ENCODE measurements around the gene NPTX1.

NPTX1 gene

GRCh38 chr17:80454557-80455335 is 21.7 kb downstream of the NPTX1 start:
- FAIRE-seq = peak; percentile 99
- TF ChIP-seq POLR2A (IDR thresholded peaks at IDR 0.05; ENCODE audit: low read depth, low read length) = peak; percentile 92
- TF ChIP-seq TAF1 (IDR thresholded peaks at IDR 0.05; ENCODE audit: borderline replicate concordance, low read depth, low read length) = peak; percentile 88
- TF ChIP-seq POLR2AphosphoS5 (IDR thresholded peaks at IDR 0.05; ENCODE audit: low read depth, low read length) = peak; percentile 89
- peak; percentile 100 for DNase-seq (ENCODE audit: insufficient read length)

- TF ChIP-seq POLR2A (IDR thresholded peaks at IDR 0.05; ENCODE audit: low read depth, low read length) (no peak), TAF1 (IDR thresholded peaks at IDR 0.05; ENCODE audit: borderline replicate concordance, low read depth, low read length) (no peak)
- DNase-seq (ENCODE audit: insufficient read length) (peak; percentile 53), FAIRE-seq (peak; percentile 27)
Observed at GRCh38 chr17:80453998-80454556, 22.3 kb downstream of the NPTX1 start.

GRCh38 chr17:80453126-80453997 is 23.0 kb downstream of the NPTX1 start:
- DNase-seq (ENCODE audit: insufficient read length) (no peak), FAIRE-seq (no peak)
- TF ChIP-seq POLR2AphosphoS5 (IDR thresholded peaks at IDR 0.05; ENCODE audit: low read depth, low read length) (no peak), TAF1 (IDR thresholded peaks at IDR 0.05; ENCODE audit: borderline replicate concordance, low read depth, low read length) (no peak), POLR2A (IDR thresholded peaks at IDR 0.05; ENCODE audit: low read depth, low read length) (no peak)

GRCh38 chr17:80452173-80452915 is 24.1 kb downstream of the NPTX1 start:
- no peak for DNase-seq (ENCODE audit: insufficient read length)
- no peak for FAIRE-seq
- TF ChIP-seq POLR2AphosphoS5 (IDR thresholded peaks at IDR 0.05; ENCODE audit: low read depth, low read length) = no peak
- no peak for TF ChIP-seq TAF1 (IDR thresholded peaks at IDR 0.05; ENCODE audit: borderline replicate concordance, low read depth, low read length)
- no peak for TF ChIP-seq POLR2A (IDR thresholded peaks at IDR 0.05; ENCODE audit: low read depth, low read length)

- DNase-seq (ENCODE audit: insufficient read length) = no peak
- no peak for FAIRE-seq
- no peak for TF ChIP-seq POLR2AphosphoS5 (IDR thresholded peaks at IDR 0.05; ENCODE audit: low read depth, low read length)
- no peak for TF ChIP-seq POLR2A (IDR thresholded peaks at IDR 0.05; ENCODE audit: low read depth, low read length)
- no peak for TF ChIP-seq TAF1 (IDR thresholded peaks at IDR 0.05; ENCODE audit: borderline replicate concordance, low read depth, low read length)
Observed at GRCh38 chr17:80451104-80451775, 25.2 kb downstream of the NPTX1 start.

- no peak for FAIRE-seq
- no peak for DNase-seq (ENCODE audit: insufficient read length)
- TF ChIP-seq TAF1 (IDR thresholded peaks at IDR 0.05; ENCODE audit: borderline replicate concordance, low read depth, low read length) (no peak), POLR2AphosphoS5 (IDR thresholded peaks at IDR 0.05; ENCODE audit: low read depth, low read length) (no peak), POLR2A (IDR thresholded peaks at IDR 0.05; ENCODE audit: low read depth, low read length) (no peak)
Observed at GRCh38 chr17:80449930-80450576, 26.4 kb downstream of the NPTX1 start.

- FAIRE-seq (no peak), DNase-seq (ENCODE audit: insufficient read length) (no peak)
- no peak for TF ChIP-seq TAF1 (IDR thresholded peaks at IDR 0.05; ENCODE audit: borderline replicate concordance, low read depth, low read length)
- no peak for TF ChIP-seq POLR2A (IDR thresholded peaks at IDR 0.05; ENCODE audit: low read depth, low read length)
- no peak for TF ChIP-seq POLR2AphosphoS5 (IDR thresholded peaks at IDR 0.05; ENCODE audit: low read depth, low read length)
Observed at GRCh38 chr17:80449194-80449929, 27.0 kb downstream of the NPTX1 start.

GRCh38 chr17:80447790-80448189 is 28.6 kb downstream of the NPTX1 start:
- TF ChIP-seq POLR2AphosphoS5 (IDR thresholded peaks at IDR 0.05; ENCODE audit: low read depth, low read length) (no peak), POLR2A (IDR thresholded peaks at IDR 0.05; ENCODE audit: low read depth, low read length) (no peak), TAF1 (IDR thresholded peaks at IDR 0.05; ENCODE audit: borderline replicate concordance, low read depth, low read length) (no peak)
- DNase-seq (ENCODE audit: insufficient read length) (no peak), FAIRE-seq (no peak)

- DNase-seq (ENCODE audit: insufficient read length) = no peak
- FAIRE-seq = no peak
- TF ChIP-seq POLR2A (IDR thresholded peaks at IDR 0.05; ENCODE audit: low read depth, low read length) = no peak
- TF ChIP-seq POLR2AphosphoS5 (IDR thresholded peaks at IDR 0.05; ENCODE audit: low read depth, low read length) = no peak
- no peak for TF ChIP-seq TAF1 (IDR thresholded peaks at IDR 0.05; ENCODE audit: borderline replicate concordance, low read depth, low read length)
Observed at GRCh38 chr17:80446645-80447405, 29.6 kb downstream of the NPTX1 start.

All from GM12892 (cell line).